K562 (cell line): Measurements from ENCODE around the gene MAP3K19. TPM values are rescaled to one million over a fixed set of nuclear protein-coding genes. Genes with fewer than 3 reads are reported as not detected.

Experiments used
- ATF1 ChIP-seq, 2 experiments: fragments of 450-650 bp in 1 of 2; IDR thresholded peaks; 2 replicates each; pipeline ENCODE4 v1.6.1; 2016; ENCODE audit warnings: missing compliant biosample characterization in 1 of 2, missing genetic modification characterization in 1 of 2
- ATF7 ChIP-seq: fragments of 450-650 bp; IDR thresholded peaks from 2 replicates; pipeline ENCODE4 v1.7.1; 2014; ENCODE audit warnings: mild to moderate bottlenecking, moderate library complexity
- E2F8 ChIP-seq: fragments of 450-650 bp; IDR thresholded peaks from 2 replicates; pipeline ENCODE4 v1.7.1; 2018; ENCODE audit warnings: mild to moderate bottlenecking, low read depth; ENCODE audit not compliant: partially characterized antibody
- ESRRA ChIP-seq: fragments of 450-650 bp; IDR thresholded peaks from 2 replicates; pipeline ENCODE4 v1.6.1; 2014; ENCODE audit warnings: low read depth, mild to moderate bottlenecking, moderate library complexity, borderline replicate concordance
- ETV1 ChIP-seq: fragments of 450-650 bp; conservative IDR thresholded peaks from 2 replicates; pipeline ENCODE4 v1.6.1; 2016; ENCODE audit warnings: missing genetic modification characterization, control low read depth, low read depth, missing compliant biosample characterization
- ETV5 ChIP-seq: sonication (generic); formaldehyde crosslinking; IDR thresholded peaks from 2 replicates; pipeline ENCODE4 v1.4.0; 2020; ENCODE audit warnings: low read depth, mild to moderate bottlenecking, missing genetic modification reagents
- FOSL1 ChIP-seq: fragments of 200-800 bp; sonication (Bioruptor generic); conservative IDR thresholded peaks from 2 replicates; pipeline ENCODE4 v1.6.1; 2016; ENCODE audit warnings: missing genetic modification characterization, missing compliant biosample characterization
- HNRNPL ChIP-seq: fragments of 200-400 bp; formaldehyde crosslinking; IDR thresholded peaks from 2 replicates; pipeline ENCODE4 v1.6.1; 2017; ENCODE audit warnings: low read depth, mild to moderate bottlenecking, low read length
- KLF1 ChIP-seq: fragments of 450-650 bp; IDR thresholded peaks from 2 replicates; pipeline ENCODE4 v1.6.1; 2016; ENCODE audit warnings: missing genetic modification characterization, missing compliant biosample characterization
- RERE ChIP-seq: sonication (generic); formaldehyde crosslinking; IDR thresholded peaks from 2 replicates; pipeline ENCODE4 v1.8.0; 2023; ENCODE audit warnings: missing genetic modification reagents, mild to moderate bottlenecking, borderline replicate concordance
- SOX6 ChIP-seq: fragments of 450-650 bp; IDR thresholded peaks from 2 replicates; pipeline ENCODE4 v1.6.1; 2014; ENCODE audit warnings: mild to moderate bottlenecking
- ZBTB17 ChIP-seq: fragments of 450-650 bp; formaldehyde crosslinking; IDR thresholded peaks from 2 replicates; pipeline ENCODE4 v1.4.0; 2020; ENCODE audit warnings: mild to moderate bottlenecking
- ZNF354B ChIP-seq: fragments of 250-450 bp; sonication (Bioruptor Pico); IDR thresholded peaks from 2 replicates; pipeline ENCODE4 v1.4.0; 2020
- ZNF398 ChIP-seq: fragments of 250-450 bp; sonication (Bioruptor Pico); IDR thresholded peaks from 2 replicates; pipeline ENCODE4 v1.8.0; 2021; ENCODE audit warnings: moderate library complexity, mild to moderate bottlenecking, inconsistent platforms
- polyA plus RNA-seq, 8 experiments: library from polyadenylated mRNA; depleted of rRNA in 4 of 8; stranded (reverse) in 5 of 8; unstranded in 3 of 8; fragments of >200 nt; fragmentation: Nextera tagmentation in 2 of 8; fragmentation: Illumina TruSeq in 1 of 8; extraction: Ambion mirVana in 2 of 8; extraction: Trizol in 1 of 8; gene quantifications; 2 replicates each; pipeline versions ENCODE4 v1.2.1 to v1.2.3, GENCODE V29; 2011 to 2014; ENCODE audit warnings: inconsistent platforms in 1 of 8, missing spikeins in 1 of 8
- total RNA-seq, 7 experiments: library from RNA; depleted of rRNA in 6 of 7; stranded (reverse); fragments of >200 nt in 6 of 7; fragmentation: Illumina TruSeq in 2 of 7; extraction: Trizol in 2 of 7; gene quantifications; 2 replicates each; pipeline versions ENCODE4 v1.2.1 to v1.2.3, GENCODE V29; 2011 to 2021; ENCODE audit warnings: low replicate concordance in 1 of 7
- TF ChIP-seq, protein P1 (sequence below): sonication (generic); formaldehyde crosslinking; IDR thresholded peaks from 2 replicates; pipeline ENCODE4 v1.8.0; 2022; ENCODE audit warnings: missing genetic modification reagents, mild to moderate bottlenecking, borderline replicate concordance

Gene MAP3K19
- total and polyA plus RNA-seq, 9 of the 15 experiments (the other 6 are each of a cell fraction or from before 2014, with no cell fraction given): 0.29 TPM; not detected in 8

DNA sequence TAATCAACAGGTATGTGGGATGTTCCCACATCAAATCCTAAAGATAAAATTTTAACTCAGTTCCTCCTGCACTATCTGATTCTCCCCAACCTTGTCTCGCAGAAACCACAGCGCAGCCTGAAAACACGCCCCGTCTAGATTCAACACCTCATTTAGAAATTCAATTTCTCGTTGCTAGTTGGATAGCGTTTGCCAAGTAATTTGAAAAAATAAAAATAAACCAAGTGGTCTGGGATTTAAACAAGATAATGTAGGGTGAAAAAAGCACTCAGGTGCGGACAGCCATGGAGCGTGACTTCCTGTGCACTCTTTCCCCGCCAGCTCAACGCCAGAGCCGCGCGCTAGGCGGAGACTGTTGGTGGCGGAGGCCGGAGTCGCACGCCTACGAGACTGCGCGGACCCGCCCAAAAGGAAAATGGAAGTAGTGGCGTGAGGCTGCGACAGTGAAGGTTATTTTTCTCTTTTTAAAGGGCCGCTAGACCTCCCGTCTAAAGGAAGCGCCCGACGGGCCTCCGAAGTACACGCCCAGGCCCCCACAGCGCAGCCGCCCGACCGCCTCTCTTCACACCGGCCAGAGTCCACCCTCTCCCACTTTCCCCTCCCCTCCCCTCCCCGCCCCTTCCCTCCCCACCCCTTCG lies 129.2 kb downstream of the MAP3K19 start (continued):
- TF ChIP-seq ATF7: no peak
- no peak for TF ChIP-seq FOSL1 (tag)
- no peak for TF ChIP-seq ATF1 (CRISPR knock-in tag; IDR thresholded peaks at IDR 0.05)
- TF ChIP-seq ATF1 (tag; IDR thresholded peaks at IDR 0.05): peak; percentile 47; the same call in 1 of the 2 replicates
- TF ChIP-seq HNRNPL: no peak
- TF ChIP-seq RERE (CRISPR knock-in tag): no peak
- peak; percentile 75 for TF ChIP-seq ETV5 (CRISPR knock-in tag)
- TF ChIP-seq ZBTB17 (CRISPR knock-in tag): no peak
- 0 out of 2 replicates have a peak, but pooled peaks have one; percentile 14 for TF ChIP-seq KLF1
- peak; percentile 84 for TF ChIP-seq ETV1 (tag)
- TF ChIP-seq, protein P1, sequence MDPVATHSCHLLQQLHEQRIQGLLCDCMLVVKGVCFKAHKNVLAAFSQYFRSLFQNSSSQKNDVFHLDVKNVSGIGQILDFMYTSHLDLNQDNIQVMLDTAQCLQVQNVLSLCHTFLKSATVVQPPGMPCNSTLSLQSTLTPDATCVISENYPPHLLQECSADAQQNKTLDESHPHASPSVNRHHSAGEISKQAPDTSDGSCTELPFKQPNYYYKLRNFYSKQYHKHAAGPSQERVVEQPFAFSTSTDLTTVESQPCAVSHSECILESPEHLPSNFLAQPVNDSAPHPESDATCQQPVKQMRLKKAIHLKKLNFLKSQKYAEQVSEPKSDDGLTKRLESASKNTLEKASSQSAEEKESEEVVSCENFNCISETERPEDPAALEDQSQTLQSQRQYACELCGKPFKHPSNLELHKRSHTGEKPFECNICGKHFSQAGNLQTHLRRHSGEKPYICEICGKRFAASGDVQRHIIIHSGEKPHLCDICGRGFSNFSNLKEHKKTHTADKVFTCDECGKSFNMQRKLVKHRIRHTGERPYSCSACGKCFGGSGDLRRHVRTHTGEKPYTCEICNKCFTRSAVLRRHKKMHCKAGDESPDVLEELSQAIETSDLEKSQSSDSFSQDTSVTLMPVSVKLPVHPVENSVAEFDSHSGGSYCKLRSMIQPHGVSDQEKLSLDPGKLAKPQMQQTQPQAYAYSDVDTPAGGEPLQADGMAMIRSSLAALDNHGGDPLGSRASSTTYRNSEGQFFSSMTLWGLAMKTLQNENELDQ (CRISPR knock-in tag): no peak
- TF ChIP-seq E2F8: peak; percentile 18
- TF ChIP-seq SOX6: no peak
- no peak for TF ChIP-seq ZNF354B (CRISPR knock-in tag)
- TF ChIP-seq ESRRA: no peak
- TF ChIP-seq ZNF398 (CRISPR knock-in tag): no peak
